Activated CD4-positive, alpha-beta T cell treated with anti-CD3 and anti-CD28 coated beads, Interleukin-2, Interleukin-4, amounts not matched to agents 100 ng/mL and 50 ng/mL, durations not matched to agents 16 hours and 8 hours (primary cell): ENCODE data around the gene RASL10A.

Experiments
- DNase-seq: peaks from one replicate; pipeline ENCODE4 v3.0.0-alpha.2; 2020; ENCODE audit warnings: low spot score

Gene RASL10A

DNA sequence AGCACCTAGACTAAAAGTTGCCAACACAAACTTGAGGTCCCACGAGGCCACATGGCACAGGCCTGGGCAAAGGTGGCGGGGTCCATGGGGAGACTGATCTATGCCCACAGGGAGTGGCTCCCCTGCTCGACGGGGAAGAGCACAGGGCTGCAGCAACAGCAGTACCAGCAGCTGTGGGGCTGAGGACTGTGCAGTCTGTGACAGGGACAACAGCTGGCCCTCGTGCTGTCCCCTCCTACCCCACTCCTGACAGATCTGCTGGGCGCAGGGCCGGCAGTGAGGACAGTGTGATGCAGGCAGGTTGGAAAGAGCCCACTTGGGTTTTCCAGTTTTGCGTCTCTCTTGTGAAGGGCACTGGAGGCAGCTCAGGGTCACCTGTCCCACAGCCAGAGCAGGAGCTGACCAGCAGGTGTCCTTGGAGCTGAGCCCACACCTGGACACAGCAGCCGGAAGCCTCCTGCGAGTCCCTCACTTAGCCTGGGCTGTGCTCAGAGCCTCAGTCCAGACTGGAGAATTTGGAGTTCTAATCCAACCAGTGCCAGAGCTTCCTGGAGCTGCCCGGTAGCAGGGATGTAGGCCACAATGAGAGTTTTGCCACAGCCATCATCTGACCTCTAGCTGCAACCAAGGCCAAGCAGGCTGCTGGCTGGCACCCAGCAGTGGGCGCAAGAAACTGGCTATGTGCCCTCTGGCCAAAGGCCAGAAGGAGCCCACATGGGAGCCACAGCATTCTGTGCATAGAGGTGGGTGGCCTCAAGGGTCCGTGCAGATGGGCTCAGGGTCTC lies 12.6 kb downstream of the RASL10A start:
- no peak for DNase-seq

DNA sequence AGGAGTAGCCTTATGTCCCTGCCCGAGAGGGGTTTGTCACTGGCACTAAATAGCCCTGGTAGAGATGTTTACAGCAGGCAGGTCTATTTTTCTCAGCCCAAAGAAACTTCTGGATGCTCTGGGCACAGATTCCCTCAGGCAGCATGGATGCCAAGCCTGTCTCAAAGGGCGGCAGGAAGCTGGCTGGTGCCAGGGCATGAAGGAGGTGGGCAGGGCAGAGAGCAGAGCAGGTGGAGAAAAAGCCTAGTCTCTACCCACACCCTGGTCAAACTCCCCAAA lies 13.2 kb downstream of the RASL10A start:
- no peak for DNase-seq

DNA sequence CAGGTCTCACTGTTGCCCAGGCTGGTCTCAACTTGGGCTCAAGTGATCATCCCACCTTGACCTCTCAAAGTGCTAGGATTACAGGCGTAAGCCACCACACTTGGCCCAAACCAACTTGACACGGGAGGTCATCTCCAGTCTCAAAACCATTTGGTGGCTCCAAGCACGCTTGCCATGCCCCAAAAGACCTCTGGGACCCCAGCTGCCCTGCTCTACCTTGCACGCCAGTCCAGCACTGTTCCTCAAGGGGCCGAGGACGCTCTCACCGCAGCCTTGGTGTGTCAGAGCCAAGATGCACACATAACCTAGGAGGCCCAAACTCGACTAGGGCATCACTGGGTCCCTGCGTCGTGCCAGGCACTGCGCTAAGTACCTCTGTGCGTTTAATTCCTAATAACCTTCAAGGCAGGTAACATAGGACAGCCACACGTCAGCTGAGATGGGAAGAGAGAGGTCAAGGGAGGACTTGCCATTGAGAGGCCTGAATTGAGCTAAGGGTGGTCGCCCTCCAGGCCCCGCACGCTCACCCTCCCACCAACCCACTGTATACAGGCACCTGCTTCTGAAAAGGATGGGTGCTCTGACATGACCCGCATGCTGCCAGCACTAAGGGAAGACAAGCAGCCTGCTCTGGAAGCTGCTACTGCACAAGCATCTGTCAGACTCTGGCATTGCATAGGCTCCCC lies 13.6 kb downstream of the RASL10A start:
- no peak for DNase-seq

DNA sequence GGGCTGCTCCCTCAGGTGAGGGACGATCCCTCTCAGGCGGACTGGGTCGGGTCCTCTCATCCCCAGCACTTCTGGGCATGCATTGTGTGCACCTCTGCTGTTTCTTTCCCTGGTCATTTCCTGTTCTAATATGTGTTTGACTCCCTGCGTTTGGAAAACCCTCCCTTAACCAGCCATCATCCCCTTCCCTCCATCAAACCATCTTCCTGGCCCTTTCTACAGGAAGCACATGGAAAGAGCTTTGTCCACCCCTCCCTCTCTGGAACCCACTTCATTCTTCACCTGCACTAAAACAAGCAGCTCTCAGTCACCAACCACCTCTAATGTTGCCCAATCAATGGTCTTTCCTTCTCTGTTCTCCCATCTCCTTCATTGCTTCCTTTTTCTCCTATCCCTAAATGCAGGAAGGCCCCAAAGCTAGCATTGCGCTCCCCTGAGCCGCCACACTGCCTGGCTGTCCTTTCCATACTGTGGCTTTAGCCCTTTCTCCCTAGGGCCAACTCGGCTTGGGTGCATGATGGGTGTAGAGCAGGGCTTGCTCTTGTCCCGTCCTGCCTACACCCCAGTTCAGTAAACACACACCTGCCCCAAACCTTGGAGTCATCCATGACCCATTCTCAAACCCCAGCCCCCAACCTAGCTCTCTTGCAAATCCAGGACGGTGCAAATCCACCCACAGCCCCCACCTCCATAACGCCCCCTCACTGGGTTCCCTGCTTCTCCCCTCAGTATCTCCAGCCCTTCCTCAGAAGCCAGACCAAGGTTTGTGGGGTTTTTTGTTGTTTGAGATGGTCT lies 14.5 kb downstream of the RASL10A start:
- DNase-seq: no peak

DNA sequence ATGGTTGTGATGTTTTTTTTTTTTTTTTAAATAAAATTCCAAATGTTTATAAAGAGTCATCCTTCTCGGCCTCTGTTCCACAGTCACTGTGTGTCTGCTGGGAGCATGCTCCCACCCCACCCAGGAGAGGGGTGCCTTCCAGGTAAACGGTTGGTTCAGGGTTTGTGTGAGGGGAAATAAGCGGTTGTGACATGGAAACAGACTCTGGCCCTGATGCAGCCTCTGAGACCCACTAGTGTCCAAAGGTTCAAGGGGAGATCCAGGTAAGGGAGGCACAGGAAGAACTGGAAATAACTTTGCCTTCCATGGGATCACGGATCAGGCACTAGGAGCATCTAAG lies 15.1 kb downstream of the RASL10A start:
- DNase-seq: no peak

DNA sequence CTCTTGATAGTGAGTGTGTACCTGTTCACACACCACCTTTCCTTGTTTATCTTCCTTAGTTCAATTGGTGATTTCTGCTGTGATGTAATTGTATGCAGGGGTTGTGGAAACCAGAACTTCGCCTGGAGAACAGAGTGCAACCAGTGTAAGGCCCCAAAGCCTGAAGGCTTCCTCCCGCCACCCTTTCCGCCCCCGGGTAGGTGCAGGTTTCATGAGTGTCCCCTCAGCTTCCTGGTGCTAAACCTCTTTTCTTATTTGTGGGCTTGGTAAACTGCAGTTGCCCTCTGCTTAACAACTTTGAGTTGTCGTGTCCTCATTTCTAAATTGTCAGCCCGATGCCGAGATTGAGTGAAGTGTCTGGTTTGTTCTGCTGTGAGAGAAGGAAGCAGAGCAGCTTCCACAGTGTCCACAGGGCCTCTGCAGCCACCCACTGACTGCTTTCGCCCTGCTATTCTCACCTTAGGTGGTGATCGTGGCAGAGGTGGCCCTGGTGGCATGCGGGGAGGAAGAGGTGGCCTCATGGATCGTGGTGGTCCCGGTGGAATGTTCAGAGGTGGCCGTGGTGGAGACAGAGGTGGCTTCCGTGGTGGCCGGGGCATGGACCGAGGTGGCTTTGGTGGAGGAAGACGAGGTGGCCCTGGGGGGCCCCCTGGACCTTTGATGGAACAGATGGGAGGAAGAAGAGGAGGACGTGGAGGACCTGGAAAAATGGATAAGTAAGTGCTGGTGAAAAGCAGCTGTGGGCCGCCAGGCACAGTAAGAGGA lies 16.2 kb downstream of the RASL10A start:
- no peak for DNase-seq

DNA sequence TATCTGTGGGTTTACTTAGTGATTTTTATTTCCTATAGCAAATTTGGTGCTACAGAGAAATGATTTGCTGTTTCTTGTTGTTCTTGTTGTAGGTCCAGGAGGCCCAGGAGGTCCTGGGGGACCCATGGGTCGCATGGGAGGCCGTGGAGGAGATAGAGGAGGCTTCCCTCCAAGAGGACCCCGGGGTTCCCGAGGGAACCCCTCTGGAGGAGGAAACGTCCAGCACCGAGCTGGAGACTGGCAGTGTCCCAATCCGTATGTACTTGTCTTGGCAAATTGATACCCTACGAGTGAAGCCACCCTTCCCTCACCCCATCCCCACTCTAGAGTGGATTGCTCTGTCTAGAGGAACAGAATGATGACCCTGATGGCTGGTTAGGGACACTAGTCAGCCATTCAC lies 16.9 kb downstream of the RASL10A start:
- DNase-seq: no peak

DNA sequence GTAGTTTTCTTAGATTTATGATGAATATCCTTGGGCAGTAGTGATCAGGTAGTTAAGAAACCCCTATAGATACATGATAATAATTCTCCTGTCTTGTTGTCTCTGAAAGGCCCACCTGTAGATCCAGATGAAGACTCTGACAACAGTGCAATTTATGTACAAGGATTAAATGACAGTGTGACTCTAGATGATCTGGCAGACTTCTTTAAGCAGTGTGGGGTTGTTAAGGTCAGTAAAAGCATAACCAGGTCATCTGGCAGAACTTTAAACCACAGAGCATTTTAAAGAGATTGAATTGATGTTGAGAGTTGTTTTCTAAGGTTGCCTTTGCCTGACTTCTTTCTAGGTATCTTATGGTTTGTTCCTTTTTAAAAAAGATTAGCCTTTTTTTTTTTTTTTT lies 23.1 kb downstream of the RASL10A start:
- no peak for DNase-seq

DNA sequence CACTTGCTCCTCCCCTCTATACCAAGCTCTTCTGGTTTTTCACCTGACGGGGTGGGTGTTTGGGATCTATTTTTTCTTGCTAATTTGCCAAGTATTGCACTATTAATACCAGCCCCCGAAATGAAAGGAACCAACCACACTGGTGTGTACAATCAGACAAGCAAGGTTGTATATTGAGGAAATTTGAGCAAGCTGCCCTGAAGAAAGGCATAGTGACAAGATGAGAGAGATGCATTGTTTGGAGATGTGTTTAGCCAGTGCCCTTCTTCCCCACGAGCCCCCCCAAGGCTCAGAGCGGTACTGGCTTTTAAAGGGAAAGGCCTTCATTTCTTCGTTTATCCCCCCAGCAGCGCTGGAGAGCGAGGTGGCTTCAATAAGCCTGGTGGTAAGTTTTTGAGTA lies 24.3 kb downstream of the RASL10A start:
- DNase-seq: no peak

DNA sequence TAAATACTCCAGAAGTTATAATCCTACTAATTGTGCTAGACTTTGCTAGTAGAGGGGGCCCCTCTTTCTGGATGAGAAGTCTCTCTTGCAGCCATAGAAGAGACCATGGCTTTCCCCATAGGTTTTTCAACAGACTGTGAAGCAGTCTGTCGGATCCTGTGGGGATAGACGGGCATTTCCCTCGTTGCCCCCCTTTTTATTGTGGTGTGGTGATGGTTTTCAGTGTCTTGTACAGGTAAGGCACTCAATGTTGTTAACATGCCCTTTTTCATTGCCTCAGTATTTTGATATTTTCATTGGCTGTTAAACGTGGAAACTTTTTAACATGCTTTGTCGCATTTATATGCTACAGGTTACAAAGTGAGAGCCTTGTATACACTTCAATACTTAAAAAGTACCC lies 25.4 kb downstream of the RASL10A start:
- DNase-seq: no peak

DNA sequence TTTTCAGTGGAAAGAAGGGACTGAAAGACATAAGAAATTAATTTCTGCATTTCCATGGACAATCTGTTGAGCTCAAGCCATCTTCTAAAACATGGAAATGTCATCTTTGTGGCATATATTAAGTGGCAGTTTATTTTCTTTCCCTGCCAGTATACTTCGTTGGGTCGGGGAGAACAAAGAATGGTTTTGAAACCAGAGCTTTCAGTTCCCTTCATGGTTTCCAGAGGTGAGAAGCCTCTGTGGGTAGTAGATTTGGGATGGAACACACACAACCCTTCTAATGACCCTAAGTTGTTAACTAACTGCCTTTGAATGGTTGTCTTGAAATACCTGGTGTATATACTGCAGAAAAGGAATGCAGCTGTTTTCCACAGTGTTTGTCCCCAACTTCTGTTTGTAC lies 26.7 kb downstream of the RASL10A start:
- DNase-seq: no peak

DNA sequence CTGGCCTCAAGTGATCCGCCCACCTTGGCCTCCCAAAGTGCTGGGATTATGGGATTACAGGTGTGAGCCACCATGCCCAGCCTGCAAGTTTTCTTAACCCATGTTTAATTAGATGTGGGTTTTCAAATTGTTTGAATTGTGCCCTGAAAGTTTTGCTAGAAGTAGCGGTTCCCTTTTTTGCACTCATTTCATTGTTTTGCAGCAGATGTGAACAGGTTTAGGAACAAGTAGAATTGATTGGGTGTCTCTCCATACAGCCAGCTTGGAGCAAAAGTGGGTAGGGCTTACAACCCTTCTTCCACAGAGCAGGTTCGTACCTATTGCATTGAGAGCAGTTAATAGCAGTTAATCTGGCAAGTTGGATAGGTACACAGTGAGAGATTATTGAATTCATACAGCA lies 31.3 kb downstream of the RASL10A start:
- DNase-seq: no peak

DNA sequence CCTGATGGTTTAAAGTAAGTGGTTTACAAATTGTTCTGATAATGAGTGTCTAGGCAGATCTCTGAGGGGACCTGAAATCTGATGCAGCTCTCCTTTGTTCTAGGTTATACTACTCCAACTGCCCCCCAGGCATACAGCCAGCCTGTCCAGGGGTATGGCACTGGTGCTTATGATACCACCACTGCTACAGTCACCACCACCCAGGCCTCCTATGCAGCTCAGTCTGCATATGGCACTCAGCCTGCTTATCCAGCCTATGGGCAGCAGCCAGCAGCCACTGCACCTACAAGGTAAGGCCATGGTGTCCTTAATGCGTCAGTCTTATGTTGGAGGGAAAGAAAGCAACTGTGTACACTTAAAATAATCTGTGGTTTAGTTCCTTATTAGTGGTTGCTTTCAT lies 37.6 kb downstream of the RASL10A start:
- DNase-seq: no peak

DNA sequence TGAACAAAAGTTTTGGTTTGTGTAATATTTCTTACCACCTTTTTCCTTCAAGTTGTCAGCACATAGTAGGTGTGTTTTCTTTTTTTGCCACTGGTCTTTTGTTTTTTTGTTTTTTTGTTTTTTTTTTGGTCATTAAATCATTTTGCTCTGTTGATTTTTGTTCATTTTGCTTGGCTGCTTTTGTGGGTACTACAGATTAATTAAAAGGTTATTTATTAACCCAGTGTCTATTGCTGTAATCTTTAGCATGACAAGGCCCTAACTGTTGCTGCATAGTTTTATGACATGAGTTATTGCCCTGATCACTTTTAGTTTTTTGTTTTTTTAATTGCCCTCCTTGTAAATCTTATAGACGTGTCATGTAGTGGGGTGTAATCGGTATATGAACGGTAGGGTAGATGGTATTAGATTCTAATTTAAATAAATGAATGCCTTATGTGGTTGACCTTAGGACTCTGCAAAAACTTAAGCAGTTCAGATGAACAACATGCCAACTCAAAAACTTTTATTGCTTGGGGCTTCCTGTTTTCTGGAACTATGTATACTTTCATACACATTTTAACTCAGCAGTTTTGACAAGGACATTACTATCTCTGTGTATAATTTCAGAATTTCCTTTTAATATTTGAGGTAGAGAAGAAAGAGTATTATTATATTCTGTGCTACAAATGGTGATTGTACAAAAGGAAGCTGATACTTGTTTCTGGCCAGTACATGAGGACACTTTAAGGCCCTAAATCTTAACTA lies 39.5 kb downstream of the RASL10A start:
- no peak for DNase-seq

DNA sequence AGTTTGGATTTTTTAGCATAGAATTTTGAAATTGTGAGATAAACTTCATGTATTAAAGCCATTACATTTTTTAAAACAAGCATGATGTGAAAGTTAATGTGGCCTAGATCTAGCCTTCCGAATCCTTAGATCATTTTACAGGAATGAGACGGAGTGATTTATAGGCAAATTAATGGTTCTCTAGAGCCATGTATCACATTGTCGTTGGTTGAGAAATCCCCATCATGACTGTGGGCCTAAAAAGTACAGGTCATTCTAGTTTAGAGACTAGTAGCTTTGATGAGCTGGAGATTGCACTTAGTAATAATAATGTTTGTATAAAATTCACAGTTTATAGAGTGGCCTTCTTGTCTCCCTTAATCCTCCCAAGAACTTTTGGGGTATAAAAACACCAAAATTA lies 40.3 kb downstream of the RASL10A start:
- DNase-seq: no peak

DNA sequence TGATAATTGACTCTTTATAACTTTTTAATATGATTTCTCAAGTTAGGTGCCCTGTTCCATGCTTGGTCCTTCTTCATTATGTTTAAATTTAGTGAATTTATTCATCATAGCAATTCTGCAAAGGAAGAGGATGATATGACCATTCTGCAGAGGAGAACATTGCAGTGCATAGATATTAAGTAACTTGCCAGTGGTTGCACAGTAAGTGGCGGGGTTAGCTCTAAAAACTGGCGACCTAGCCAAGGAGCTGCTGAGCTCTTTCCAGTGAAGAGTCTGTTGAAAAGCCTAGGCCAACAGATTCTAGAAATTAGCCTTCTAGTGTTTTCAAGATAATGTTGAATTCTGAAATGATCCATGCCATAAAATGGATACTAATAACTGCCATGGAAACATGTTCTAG lies 42.9 kb downstream of the RASL10A start:
- no peak for DNase-seq

DNA sequence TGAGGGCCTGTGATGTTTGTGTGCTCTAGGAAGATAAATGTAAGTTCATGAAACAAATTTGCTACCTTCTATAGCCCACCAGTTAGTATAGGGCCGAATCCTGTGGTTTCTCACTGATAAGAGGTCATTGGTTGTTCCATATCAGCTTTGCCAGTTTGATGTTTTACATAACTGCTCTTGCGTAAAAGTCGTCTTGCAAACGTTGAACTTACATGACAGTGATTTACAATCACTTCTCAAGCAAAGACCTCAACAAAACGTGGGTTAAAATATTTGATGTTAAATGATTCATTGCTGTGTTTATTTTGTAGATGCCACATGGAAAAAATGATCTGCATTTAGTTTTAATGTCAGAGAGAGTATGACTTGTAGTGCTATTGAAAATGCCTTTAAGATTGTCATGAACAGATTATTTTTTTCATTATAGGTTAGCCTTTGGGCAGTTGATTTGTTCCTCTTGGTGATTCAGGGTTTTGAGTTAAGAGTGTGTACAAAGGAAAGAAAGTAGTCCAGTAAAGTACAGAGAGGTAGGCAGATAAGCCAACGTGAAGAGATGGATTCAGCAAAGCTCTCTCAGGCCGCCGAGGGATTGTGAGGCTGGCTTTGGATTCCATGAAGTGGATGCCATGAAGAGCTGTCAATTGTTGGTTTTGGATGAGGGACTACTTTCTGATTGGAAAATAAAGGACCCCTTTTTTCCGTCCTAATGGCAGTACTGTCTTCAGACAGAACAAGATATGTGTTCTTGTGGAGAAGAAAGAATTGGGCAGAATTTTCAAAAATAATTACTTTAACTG lies 44.8 kb downstream of the RASL10A start:
- no peak for DNase-seq

DNA sequence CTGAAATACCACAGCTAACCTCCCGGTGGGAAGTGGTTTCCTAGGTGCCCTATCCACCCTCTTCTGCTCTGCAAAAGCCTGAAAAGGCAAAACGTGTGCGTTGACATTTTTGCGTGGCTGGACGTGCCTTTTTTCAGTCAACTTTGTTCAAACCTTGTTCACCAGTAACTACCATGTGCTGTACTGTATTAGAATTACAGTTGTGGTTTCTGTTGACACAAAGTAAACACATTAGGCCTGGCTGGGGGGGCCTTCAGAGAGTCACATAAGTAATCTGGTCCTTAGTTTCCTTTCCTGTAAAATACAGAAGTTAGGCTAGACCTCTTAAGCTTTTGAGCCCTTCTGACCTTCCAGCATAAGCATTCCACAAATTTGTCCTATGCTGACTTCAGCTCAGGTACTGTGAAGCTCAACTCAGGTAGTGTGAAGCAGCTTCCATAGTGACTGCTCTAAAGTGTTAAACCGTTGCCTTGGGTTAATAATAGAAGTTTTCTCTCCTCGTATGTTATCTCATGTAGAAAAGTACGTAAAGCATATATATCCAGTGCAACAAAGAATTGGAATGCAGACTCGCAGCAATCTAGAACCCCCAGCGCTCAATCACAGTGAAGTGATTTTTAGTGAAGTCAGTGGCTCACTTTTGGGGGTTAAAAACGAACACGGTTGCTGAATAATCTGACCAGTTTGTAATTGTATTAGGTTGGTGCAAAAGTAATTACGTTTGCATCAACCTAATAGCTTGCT lies 45.6 kb downstream of the RASL10A start:
- peak; percentile 22 for DNase-seq

DNA sequence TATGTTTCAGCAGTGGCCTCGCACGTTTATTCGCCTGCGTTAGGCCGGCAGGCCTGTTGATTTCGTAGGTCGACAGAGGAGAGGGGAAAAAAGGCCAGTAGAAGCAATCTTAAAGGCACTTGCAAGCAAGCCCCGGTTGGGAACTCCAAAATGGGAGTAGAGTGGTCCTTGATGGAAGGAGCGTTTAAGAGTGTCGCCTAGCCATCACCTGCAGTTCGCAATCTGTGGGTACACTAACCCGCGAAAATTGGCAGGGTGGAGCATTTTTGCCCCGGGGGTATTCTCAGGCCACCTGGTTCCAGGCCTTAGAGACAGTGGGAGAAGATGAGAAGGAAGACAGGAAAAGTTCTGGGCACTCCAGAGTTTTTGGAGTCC lies 46.3 kb downstream of the RASL10A start:
- no peak for DNase-seq

DNA sequence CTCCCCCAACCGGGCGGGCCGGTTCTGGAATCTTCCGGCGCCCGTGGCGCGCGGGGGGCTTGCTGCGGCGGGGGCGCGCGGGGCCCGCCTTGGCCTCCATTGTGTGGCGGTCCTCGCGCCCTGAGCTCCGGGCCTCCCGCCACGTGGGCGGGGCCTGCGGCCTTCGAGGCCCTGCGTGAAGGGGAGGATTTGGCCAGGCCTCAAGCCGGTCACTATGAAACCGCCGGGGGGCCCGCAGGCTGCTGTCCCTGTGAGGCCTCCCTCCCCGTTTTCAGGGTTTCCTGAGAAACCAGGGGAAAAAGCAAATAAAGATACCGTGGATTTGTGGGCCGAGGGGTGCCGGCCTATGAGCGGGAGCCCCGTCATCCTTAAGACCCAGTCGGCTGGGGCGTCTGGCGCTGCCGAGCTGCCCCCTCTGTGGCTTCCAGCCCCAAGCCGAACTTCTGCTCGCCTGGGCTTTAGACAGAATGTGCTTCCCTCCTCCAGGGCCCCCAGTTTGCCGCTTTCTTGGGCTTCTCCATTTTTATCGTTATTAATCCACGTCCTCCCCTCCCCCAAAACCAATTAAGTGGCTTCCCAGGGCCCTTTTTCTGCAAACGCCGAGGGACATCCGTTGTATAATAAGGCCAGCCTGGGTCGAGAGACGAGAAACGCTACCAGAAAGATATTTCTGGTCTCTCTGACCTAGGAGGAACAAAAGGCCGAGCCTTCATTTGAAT lies 46.8 kb downstream of the RASL10A start:
- peak; percentile 24 for DNase-seq
